HL-60 (cell line): ENCODE results near the gene PYGB.

ENCODE experiments used
- DNase-seq, 2 experiments: peaks; one replicate each; pipeline ENCODE4 v3.0.0-alpha.2; 2010 to 2020; ENCODE audit warnings: low read depth in 1 of 2, low spot score in 1 of 2
- H3K27ac ChIP-seq: fragments of 250-450 bp; sonication (Bioruptor Pico); replicated peaks from 2 replicates; pipeline ENCODE4 v1.5.1; 2020; ENCODE audit warnings: mild to moderate bottlenecking, moderate library complexity
- H3K27me3 ChIP-seq: fragments of 250-450 bp; sonication (Bioruptor Pico); 2 replicates; pipeline ENCODE4 v1.5.1; 2021; ENCODE audit warnings: mild to moderate bottlenecking, moderate library complexity; ENCODE audit not compliant: insufficient read depth, poor library complexity, severe bottlenecking
- H3K4me3 ChIP-seq: replicated peaks from 2 replicates; pipeline ENCODE4 v1.5.1; 2011; ENCODE audit warnings: mild to moderate bottlenecking, control low read depth, low read length; ENCODE audit not compliant: insufficient read depth
- GABPA ChIP-seq: IDR thresholded peaks from 2 replicates; pipeline ENCODE4 v1.6.1; 2012; ENCODE audit warnings: low read depth
- POLR2AphosphoS5 ChIP-seq: IDR thresholded peaks from 2 replicates; pipeline ENCODE4 v1.6.1; 2012; ENCODE audit warnings: low read depth
- SPI1 ChIP-seq: IDR thresholded peaks from 2 replicates; pipeline ENCODE4 v1.6.1; 2012; ENCODE audit warnings: low read depth, mild to moderate bottlenecking, borderline replicate concordance
- TF ChIP-seq, protein P1 (sequence below): IDR thresholded peaks from 2 replicates; pipeline ENCODE4 v1.6.1; 2012; ENCODE audit warnings: low read depth; ENCODE audit not compliant: insufficient replicate concordance
- TF ChIP-seq, protein P2 (sequence below): IDR thresholded peaks from one replicate; pipeline ENCODE4 v1.5.1; 2011; ENCODE audit warnings: low read length, control low read depth, inconsistent platforms; ENCODE audit not compliant: insufficient read depth

The PYGB gene

DNA sequence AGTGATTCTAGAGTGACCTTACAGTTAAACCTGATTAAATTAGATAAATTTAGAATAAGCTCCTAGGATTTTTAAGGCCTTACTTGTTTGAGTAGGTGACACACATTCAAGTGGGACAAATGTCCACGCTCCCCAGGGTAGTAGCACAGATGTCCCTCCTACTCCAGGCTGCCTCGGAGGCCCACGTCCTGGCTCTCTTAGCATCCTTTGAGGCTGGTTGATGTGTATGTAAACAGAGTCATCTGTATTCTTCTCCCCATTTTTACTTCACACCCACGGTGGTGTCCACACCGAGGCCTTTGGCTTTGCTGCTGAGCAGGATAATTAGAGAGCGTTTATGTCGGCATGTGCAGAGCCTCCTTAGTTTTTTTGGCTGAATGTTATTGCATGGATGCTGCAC is 36.6 kb upstream of the PYGB start:
- TF ChIP-seq SPI1: no peak
- TF ChIP-seq, protein P1, sequence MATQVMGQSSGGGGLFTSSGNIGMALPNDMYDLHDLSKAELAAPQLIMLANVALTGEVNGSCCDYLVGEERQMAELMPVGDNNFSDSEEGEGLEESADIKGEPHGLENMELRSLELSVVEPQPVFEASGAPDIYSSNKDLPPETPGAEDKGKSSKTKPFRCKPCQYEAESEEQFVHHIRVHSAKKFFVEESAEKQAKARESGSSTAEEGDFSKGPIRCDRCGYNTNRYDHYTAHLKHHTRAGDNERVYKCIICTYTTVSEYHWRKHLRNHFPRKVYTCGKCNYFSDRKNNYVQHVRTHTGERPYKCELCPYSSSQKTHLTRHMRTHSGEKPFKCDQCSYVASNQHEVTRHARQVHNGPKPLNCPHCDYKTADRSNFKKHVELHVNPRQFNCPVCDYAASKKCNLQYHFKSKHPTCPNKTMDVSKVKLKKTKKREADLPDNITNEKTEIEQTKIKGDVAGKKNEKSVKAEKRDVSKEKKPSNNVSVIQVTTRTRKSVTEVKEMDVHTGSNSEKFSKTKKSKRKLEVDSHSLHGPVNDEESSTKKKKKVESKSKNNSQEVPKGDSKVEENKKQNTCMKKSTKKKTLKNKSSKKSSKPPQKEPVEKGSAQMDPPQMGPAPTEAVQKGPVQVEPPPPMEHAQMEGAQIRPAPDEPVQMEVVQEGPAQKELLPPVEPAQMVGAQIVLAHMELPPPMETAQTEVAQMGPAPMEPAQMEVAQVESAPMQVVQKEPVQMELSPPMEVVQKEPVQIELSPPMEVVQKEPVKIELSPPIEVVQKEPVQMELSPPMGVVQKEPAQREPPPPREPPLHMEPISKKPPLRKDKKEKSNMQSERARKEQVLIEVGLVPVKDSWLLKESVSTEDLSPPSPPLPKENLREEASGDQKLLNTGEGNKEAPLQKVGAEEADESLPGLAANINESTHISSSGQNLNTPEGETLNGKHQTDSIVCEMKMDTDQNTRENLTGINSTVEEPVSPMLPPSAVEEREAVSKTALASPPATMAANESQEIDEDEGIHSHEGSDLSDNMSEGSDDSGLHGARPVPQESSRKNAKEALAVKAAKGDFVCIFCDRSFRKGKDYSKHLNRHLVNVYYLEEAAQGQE: no peak
- no peak for TF ChIP-seq GABPA
- no peak for TF ChIP-seq POLR2AphosphoS5
- TF ChIP-seq, protein P2, sequence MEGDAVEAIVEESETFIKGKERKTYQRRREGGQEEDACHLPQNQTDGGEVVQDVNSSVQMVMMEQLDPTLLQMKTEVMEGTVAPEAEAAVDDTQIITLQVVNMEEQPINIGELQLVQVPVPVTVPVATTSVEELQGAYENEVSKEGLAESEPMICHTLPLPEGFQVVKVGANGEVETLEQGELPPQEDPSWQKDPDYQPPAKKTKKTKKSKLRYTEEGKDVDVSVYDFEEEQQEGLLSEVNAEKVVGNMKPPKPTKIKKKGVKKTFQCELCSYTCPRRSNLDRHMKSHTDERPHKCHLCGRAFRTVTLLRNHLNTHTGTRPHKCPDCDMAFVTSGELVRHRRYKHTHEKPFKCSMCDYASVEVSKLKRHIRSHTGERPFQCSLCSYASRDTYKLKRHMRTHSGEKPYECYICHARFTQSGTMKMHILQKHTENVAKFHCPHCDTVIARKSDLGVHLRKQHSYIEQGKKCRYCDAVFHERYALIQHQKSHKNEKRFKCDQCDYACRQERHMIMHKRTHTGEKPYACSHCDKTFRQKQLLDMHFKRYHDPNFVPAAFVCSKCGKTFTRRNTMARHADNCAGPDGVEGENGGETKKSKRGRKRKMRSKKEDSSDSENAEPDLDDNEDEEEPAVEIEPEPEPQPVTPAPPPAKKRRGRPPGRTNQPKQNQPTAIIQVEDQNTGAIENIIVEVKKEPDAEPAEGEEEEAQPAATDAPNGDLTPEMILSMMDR: no peak
- H3K27ac ChIP-seq: no peak overlapping the region
- no peak overlapping the region for H3K4me3 ChIP-seq
- DNase-seq: no peak
- H3K27me3 ChIP-seq: no peaks in the 10 kb centered on the region

DNA sequence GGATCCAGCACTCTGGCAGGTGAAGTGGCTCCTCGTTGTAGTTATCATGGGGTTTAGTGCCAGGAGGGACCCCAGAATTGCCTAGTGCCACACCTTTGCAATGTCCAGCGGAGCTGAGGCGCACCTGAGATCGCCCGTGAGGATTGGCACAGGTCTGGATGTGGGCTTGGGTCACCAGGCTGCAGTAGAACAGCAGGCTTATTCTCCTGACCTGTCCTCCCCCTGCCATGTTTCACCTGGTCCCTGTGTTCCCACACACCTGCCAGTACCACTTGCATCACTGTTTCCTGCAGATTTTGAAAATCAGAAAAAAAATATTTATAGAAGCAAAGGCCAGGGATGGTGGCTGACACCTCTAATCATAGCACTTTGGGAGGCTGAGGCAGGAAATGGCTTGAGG is 35.6 kb upstream of the PYGB start:
- H3K27ac ChIP-seq: no peak overlapping the region
- DNase-seq: no peak
- no peaks in the 10 kb centered on the region for H3K27me3 ChIP-seq
- H3K4me3 ChIP-seq: no peak overlapping the region
- no peak for TF ChIP-seq GABPA
- TF ChIP-seq, protein P2: no peak

DNA sequence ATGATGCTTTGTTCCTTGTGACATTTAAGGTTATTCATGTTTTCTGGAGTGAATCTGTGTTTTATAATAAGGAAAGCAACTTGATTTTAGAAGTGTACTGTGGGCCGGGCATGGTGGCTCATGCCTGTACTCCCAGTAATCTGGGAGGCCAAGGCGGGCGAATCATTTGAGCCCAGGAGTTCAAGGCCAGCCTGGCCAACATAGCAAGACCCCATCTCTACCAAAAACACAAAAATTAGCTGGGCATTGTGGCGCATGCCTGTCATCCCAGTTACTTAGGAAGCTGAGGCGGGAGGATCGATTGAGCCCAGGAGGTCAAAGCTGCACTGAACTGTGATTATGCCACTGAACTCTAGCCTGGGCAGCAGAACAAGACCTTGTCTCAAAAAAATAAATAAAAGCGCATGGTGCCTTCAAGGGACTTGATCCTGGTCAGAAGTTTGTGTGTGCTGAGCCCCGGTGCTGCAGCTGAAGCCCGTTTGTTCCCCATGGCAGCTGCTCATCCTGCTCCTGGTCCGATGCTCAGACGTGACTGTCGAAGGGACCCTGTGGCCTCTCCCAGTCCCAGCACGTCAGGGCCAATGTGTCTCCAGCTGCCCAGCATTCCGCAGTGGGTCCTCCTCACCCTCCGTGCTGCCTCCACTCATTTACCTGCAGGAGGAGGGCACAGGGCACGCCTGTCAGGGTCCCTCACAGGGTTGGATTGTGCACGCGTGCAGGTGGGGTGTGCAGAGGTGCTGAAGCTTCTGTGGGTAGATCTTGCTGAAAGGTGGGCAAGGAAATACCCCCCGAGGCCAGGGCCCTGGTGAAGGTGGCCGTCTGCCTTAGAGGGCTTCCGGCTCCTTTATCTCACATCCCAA is 34.1 kb upstream of the PYGB start:
- TF ChIP-seq, protein P1: no peak
- TF ChIP-seq POLR2AphosphoS5 (no peak), GABPA (no peak)
- TF ChIP-seq, protein P2: no peak
- H3K27me3 ChIP-seq: no peaks in the 10 kb centered on the region
- H3K4me3 ChIP-seq: no peak overlapping the region
- no peak overlapping the region for H3K27ac ChIP-seq
- no peak for DNase-seq

DNA sequence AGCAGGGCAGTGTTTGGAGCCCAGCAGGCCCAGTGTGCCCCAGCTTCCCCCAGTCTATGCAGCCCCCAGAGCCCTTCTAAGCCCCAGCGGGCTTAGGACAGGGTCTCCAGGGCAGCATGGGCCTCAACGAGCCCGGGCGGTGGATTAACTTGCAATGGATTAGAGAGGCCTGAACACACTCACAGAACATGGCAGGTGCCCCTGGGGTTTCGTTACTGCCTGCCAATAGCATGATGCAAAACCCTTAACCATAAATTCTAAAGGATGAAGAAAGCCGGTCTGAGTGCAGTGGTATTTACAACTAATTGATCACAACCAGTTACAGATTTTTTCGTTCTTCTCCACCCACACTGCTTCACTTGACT is 33.5 kb upstream of the PYGB start:
- TF ChIP-seq SPI1 (no peak), POLR2AphosphoS5 (no peak), GABPA (no peak)
- TF ChIP-seq, protein P2: no peak
- TF ChIP-seq, protein P1: no peak
- Histone ChIP-seq H3K27ac (no peak overlapping the region), H3K27me3 (no peaks in the 10 kb centered on the region), H3K4me3 (no peak overlapping the region)
- no peak for DNase-seq
